HG03060 (cell line): Measurements from ENCODE around the gene AADACL2.

Experiments
- ATAC-seq: cut with Tn5 transposase; IDR thresholded peaks from one replicate; pipeline ENCODE4 v1.9.1; 2021; ENCODE audit warnings: low read depth, moderate number of reproducible peaks; ENCODE audit not compliant: unreplicated experiment

Gene AADACL2

GRCh38 chr3:151796105-151796680 is 62.5 kb downstream of the AADACL2 start:
- no peak for ATAC-seq

- ATAC-seq, result no peak
Measured at GRCh38 chr3:151798466-151798865, 64.7 kb downstream of the AADACL2 start.

GRCh38 chr3:151800431-151800830 is 66.7 kb downstream of the AADACL2 start:
- ATAC-seq, result no peak

GRCh38 chr3:151804267-151804666 is 70.5 kb downstream of the AADACL2 start:
- ATAC-seq, result no peak

GRCh38 chr3:151806838-151807237 is 73.1 kb downstream of the AADACL2 start:
- no peak for ATAC-seq
